ENCODE measurements around the gene DNAJC22. TPM values are rescaled to one million over a fixed set of nuclear protein-coding genes. Genes with fewer than 3 reads are reported as not detected.

DNAJC22 gene
- total and polyA plus RNA-seq, 2 donors (not counting 1 experiment from before 2014, with no cell fraction given), result not detected

- peaks cover 35% of the 10 kb centered on the region for H3K4me1 Mint-ChIP-seq
- Histone ChIP-seq H3K4me2 (replicated peaks; ENCODE audit: low read depth, low read length, poor library complexity, severe bottlenecking) (peak overlapping the region; percentile 86), H3K27me3 (replicated peaks in 1 of 4; ENCODE audit: control extremely low read depth in 1 of 4, control insufficient read depth in 3 of 4, insufficient read depth in 4 of 4, low read length in 3 of 4) (peaks cover 0 to 81% (median 49%) of the 10 kb centered on the region in 4 experiments), H3K4me3 (ENCODE audit: control extremely low read depth in 1 of 5, extremely low read depth in 1 of 5, insufficient read depth in 1 of 5, low read depth in 2 of 5, low read length in 4 of 5) (no peak overlapping the region), H2AFZ (ENCODE audit: insufficient read depth, low read depth, low read length, poor library complexity, severe bottlenecking) (no peak overlapping the region), H3K27ac (ENCODE audit: low read length in 2 of 2) (no peak overlapping the region), H3K9me3 (ENCODE audit: control extremely low read depth in 1 of 3, control insufficient read depth in 2 of 3, insufficient read depth in 1 of 3, low read length in 2 of 3) (peaks cover 0 to 25% (median 0%) of the 10 kb centered on the region in 3 donors), H3K4me1 (ENCODE audit: control insufficient read depth in 2 of 2, insufficient read depth in 2 of 2, low read length in 2 of 2) (peaks cover 36 to 39% of the 10 kb centered on the region in 2 donors), H3K79me2 (ENCODE audit: control insufficient read depth, insufficient read depth, low read length) (no peaks in the 10 kb centered on the region), H3K36me3 (replicated peaks in 1 of 2; ENCODE audit: control extremely low read depth in 1 of 2, control insufficient read depth in 1 of 2, extremely low read depth in 1 of 2, insufficient read depth in 2 of 2, low read length in 1 of 2) (no peaks in the 10 kb centered on the region), H4K20me1 (ENCODE audit: control insufficient read depth, insufficient read depth, low read length, poor library complexity, severe bottlenecking) (no peaks in the 10 kb centered on the region), H3K9ac (ENCODE audit: low read length) (no peak overlapping the region)
- WGBS (ENCODE audit: insufficient coverage), result 44% methylated on average over 16 of the region's 16 CpGs
- CTCF ChIA-PET, result interaction anchor here (0.6 to 8.5 kb wide), 6 partner anchors 13 to 177 kb away, joined by 3 to 95 read pairs (median 3); partner anchors contain the start of genes DNAJC22, PRPH and TROAP
- no peak for TF ChIP-seq EZH2 (IDR thresholded peaks at IDR 0.05; ENCODE audit: borderline replicate concordance, insufficient read depth, low read depth, low read length, poor library complexity, severe bottlenecking)
- TF ChIP-seq CTCF (IDR thresholded peaks at IDR 0.05), result no peak
- peaks cover 72% of the 10 kb centered on the region for H3K27me3 Mint-ChIP-seq
- DNase-seq, result peak; percentile 45
- peak overlapping the region; percentile 63 for H3K27ac Mint-ChIP-seq
- H3K9me3 Mint-ChIP-seq (ENCODE audit: insufficient read depth), result no peaks in the 10 kb centered on the region
- H3K4me3 Mint-ChIP-seq, result peak overlapping the region; percentile 58
- POLR2A ChIA-PET, result no interaction called here
- ATAC-seq (ENCODE audit: low read depth), result no peak
- intact Hi-C loops (cut with micrococcal nuclease), result no loop called here
Observed at GRCh38 chr12:49335118-49335954, 11.4 kb upstream of the DNAJC22 start.

All from B cell (primary cell).